Fibroblast of villous mesenchyme (primary cell): ENCODE data around the gene CARD18. TPM values are rescaled to one million over a fixed set of nuclear protein-coding genes. Genes with fewer than 3 reads are reported as not detected.
"Not testable (repeated sequence)": the region's sequence is repeated elsewhere in the genome, so short reads cannot be mapped to it uniquely, and the experiment has no call there.

Source experiments
- DNase-seq: peaks from one replicate; pipeline ENCODE4 v3.0.0-alpha.2; 2010; ENCODE audit warnings: low read depth
- H3K4me3 ChIP-seq: 2 replicates; pipeline ENCODE4 v1.5.1; 2011; ENCODE audit warnings: low read depth, mild to moderate bottlenecking, low read length
- CTCF ChIP-seq: IDR thresholded peaks from 2 replicates; pipeline ENCODE4 v1.5.1; 2012; ENCODE audit warnings: low read depth, mild to moderate bottlenecking, low read length; ENCODE audit not compliant: insufficient read depth
- total RNA-seq: library from RNA; depleted of rRNA; stranded (reverse); fragments of >200 nt; gene quantifications from 2 replicates; pipeline ENCODE4 v1.2.3, GENCODE V29; 2012

The CARD18 gene
- total RNA-seq, 1 donor: under 0.01 TPM

GRCh38 chr11:105104292-105104691 is 35.3 kb downstream of the CARD18 start:
- no peak overlapping the region for H3K4me3 ChIP-seq
- TF ChIP-seq CTCF: no peak
- no peak for DNase-seq

- no peak overlapping the region for H3K4me3 ChIP-seq
- TF ChIP-seq CTCF: no peak
- no peak for DNase-seq
Measured at GRCh38 chr11:105103336-105103735, 36.2 kb downstream of the CARD18 start.

- H3K4me3 ChIP-seq, DNase-seq: not testable (repeated sequence)
Measured at GRCh38 chr11:105102079-105102581, 37.4 kb downstream of the CARD18 start.

GRCh38 chr11:105100981-105101630 is 38.5 kb downstream of the CARD18 start:
- no peak overlapping the region for H3K4me3 ChIP-seq
- no peak for TF ChIP-seq CTCF
- DNase-seq: no peak

GRCh38 chr11:105100206-105100605 is 39.4 kb downstream of the CARD18 start:
- TF ChIP-seq CTCF: no peak
- DNase-seq: no peak
- H3K4me3 ChIP-seq: no peak overlapping the region

- not testable (repeated sequence) for DNase-seq, H3K4me3 ChIP-seq
Measured at GRCh38 chr11:105099594-105099993, 40.0 kb downstream of the CARD18 start.

- TF ChIP-seq CTCF: no peak
- no peak overlapping the region for H3K4me3 ChIP-seq
- peak; percentile 59 for DNase-seq
Measured at GRCh38 chr11:105092256-105093239, 47.0 kb downstream of the CARD18 start.

Other genes with a start within 250 kb of the CARD18 start
- gene CASP12, start 241.3 kb downstream of the CARD18 start, total RNA-seq: 0.43 TPM in 1 of 2 replicates, not detected in the other
- 87.0 and 133 TPM in 2 replicates for gene CASP4, start 171.2 kb downstream of the CARD18 start, total RNA-seq
- 0.43 TPM in 1 of 2 replicates, not detected in the other for gene CASP5, start 116.6 kb downstream of the CARD18 start, total RNA-seq
- gene CASP1, start 104.6 kb downstream of the CARD18 start, total RNA-seq: 31.1 and 37.4 TPM in 2 replicates
- 30.7 and 37.0 TPM in 2 replicates for gene CARD16, start 94.4 kb downstream of the CARD18 start, total RNA-seq